NB4 (cell line): ENCODE measurements around the gene HTR6.

Source experiments
- DNase-seq: peaks from one replicate; pipeline ENCODE4 v3.0.0; 2010; ENCODE audit warnings: low read depth
- H3K4me3 ChIP-seq: one replicate; pipeline ENCODE4 v1.5.1; 2011; ENCODE audit warnings: mild to moderate bottlenecking, low read depth, low read length, moderate library complexity
- CTCF ChIP-seq: IDR thresholded peaks from one replicate; pipeline ENCODE4 v1.5.1; 2012; ENCODE audit warnings: low read depth, low read length
- MAX ChIP-seq: IDR thresholded peaks from 2 replicates; pipeline ENCODE4 v1.6.1; 2011; ENCODE audit warnings: low read depth, low read length
- MYC ChIP-seq: IDR thresholded peaks from 2 replicates; pipeline ENCODE4 v1.6.1; 2011; ENCODE audit warnings: low read depth, low read length
- POLR2A ChIP-seq: IDR thresholded peaks from 2 replicates; pipeline ENCODE4 v1.6.1; 2011; ENCODE audit warnings: mild to moderate bottlenecking; ENCODE audit not compliant: insufficient read length; ENCODE audit errors: extremely low read depth

HTR6 gene

GRCh38 chr1:19679691-19680090 is 15.0 kb downstream of the HTR6 start:
- H3K4me3 ChIP-seq: no peak overlapping the region
- no peak for DNase-seq
- TF ChIP-seq CTCF (no peak), MAX (no peak), MYC (no peak), POLR2A (no peak)

- no peak for DNase-seq
- H3K4me3 ChIP-seq: no peak overlapping the region
- TF ChIP-seq MYC (no peak), MAX (no peak), POLR2A (no peak), CTCF (no peak)
Observed at GRCh38 chr1:19680644-19681043, 16.0 kb downstream of the HTR6 start.

GRCh38 chr1:19682257-19682656 is 17.6 kb downstream of the HTR6 start:
- peak; percentile 34 for DNase-seq
- H3K4me3 ChIP-seq: no peak overlapping the region
- TF ChIP-seq MAX (no peak), POLR2A (no peak), MYC (no peak), CTCF (no peak)

- DNase-seq: no peak
- no peak overlapping the region for H3K4me3 ChIP-seq
- TF ChIP-seq POLR2A (no peak), MAX (no peak), CTCF (no peak), MYC (no peak)
Observed at GRCh38 chr1:19682901-19683300, 18.2 kb downstream of the HTR6 start.

- no peak for TF ChIP-seq MYC
- no peak for TF ChIP-seq POLR2A
- TF ChIP-seq MAX: no peak
- TF ChIP-seq CTCF: no peak
- H3K4me3 ChIP-seq: no peak overlapping the region
- no peak for DNase-seq
Observed at GRCh38 chr1:19683351-19683750, 18.7 kb downstream of the HTR6 start.

GRCh38 chr1:19684677-19685076 is 20.0 kb downstream of the HTR6 start:
- no peak overlapping the region for H3K4me3 ChIP-seq
- TF ChIP-seq MAX (no peak), CTCF (no peak), POLR2A (no peak), MYC (no peak)
- DNase-seq: no peak
